PC-3 (cell line): ENCODE data around the gene NDUFAF2.

Experiments used
- CTCF ChIP-seq: fragments of 300-600 bp; sonication (generic); conservative IDR thresholded peaks from 2 replicates; pipeline ENCODE4 v1.5.1; 2017; ENCODE audit warnings: antibody characterized with exemption, low read depth, mild to moderate bottlenecking, low read length
- EZH2 ChIP-seq: fragments of 300-600 bp; sonication (generic); IDR thresholded peaks from one replicate; pipeline ENCODE4 v1.6.1; 2017; ENCODE audit warnings: antibody characterized with exemption, mild to moderate bottlenecking, low read length; ENCODE audit not compliant: unreplicated experiment
- EZH2phosphoT487 ChIP-seq: fragments of 300-600 bp; sonication (generic); IDR thresholded peaks from 2 replicates; pipeline ENCODE4 v1.6.1; 2018; ENCODE audit warnings: mild to moderate bottlenecking, antibody characterized with exemption, low read length, borderline replicate concordance

DNA sequence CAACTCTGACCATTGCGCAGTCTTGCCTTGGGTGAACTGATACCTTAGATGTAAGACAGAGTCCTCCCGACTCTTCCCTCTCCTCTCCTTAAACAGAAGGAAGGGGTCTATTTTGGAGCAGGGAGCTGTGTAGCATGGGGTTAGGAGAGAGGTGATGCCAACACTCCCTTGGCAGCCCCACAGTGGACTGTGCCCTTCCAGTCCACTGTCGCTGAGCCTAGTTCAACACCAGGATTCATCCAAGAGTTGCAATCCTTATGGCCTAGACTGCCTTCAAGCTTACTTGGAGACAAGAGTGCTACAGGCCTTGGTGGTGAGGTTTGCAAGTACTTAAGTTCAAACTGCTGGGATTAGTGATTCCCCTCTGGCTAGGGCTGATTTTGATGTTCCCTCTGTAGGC lies 51.4 kb downstream of the NDUFAF2 start:
- no peak for TF ChIP-seq EZH2
- TF ChIP-seq CTCF = no peak
- TF ChIP-seq EZH2phosphoT487 = no peak
